CD8-positive, alpha-beta memory T cell (primary cell): ENCODE measurements around the gene HEXIM1. TPM values are rescaled to one million over a fixed set of nuclear protein-coding genes. Genes with fewer than 3 reads are reported as not detected.

Source experiments
- CTCF ChIA-PET: fragments of 350-600 bp; sonication (Branson Sonifier 250); formaldehyde crosslinking; loops from one replicate; lab custom pipeline; 2021; ENCODE audit warnings: antibody characterized with exemption; lab: Charles Lee
- POLR2A ChIA-PET: fragments of 350-600 bp; sonication (Branson Sonifier 250); formaldehyde crosslinking; loops from one replicate; lab custom pipeline; 2021; ENCODE audit warnings: antibody characterized with exemption; lab: Charles Lee
- DNase-seq, 5 donors: peaks; one replicate each; pipeline versions ENCODE4 v3.0.0 to v3.0.0-alpha.2; 2020 to 2022; ENCODE audit warnings: mixed read lengths in 1 of 5
- H3K27ac ChIP-seq: one replicate; pipeline ENCODE4 v1.7.0; 2013; ENCODE audit warnings: low read depth, mild to moderate bottlenecking, low read length, moderate library complexity
- H3K27me3 ChIP-seq: 2 replicates; pipeline ENCODE4 v1.7.0; 2013; ENCODE audit warnings: low read length, mild to moderate bottlenecking; ENCODE audit not compliant: insufficient read depth, poor library complexity, severe bottlenecking
- H3K36me3 ChIP-seq: 2 replicates; pipeline ENCODE4 v1.7.0; 2013; ENCODE audit warnings: mild to moderate bottlenecking, low read length, moderate library complexity; ENCODE audit not compliant: insufficient read depth
- H3K4me1 ChIP-seq: 2 replicates; pipeline ENCODE4 v1.7.0; 2013; ENCODE audit warnings: mild to moderate bottlenecking, low read length, moderate library complexity; ENCODE audit not compliant: insufficient read depth
- H3K4me3 ChIP-seq: 2 replicates; pipeline ENCODE4 v1.7.0; 2013; ENCODE audit warnings: mild to moderate bottlenecking, low read length
- H3K9me3 ChIP-seq: 2 replicates; pipeline ENCODE4 v1.7.0; 2013; ENCODE audit warnings: mild to moderate bottlenecking, low read length
- H3K27ac Mint-ChIP-seq, 8 donors: one replicate each; pipeline ENCODE4 v1.8.0; 2020 to 2021; ENCODE audit warnings: mixed read lengths in 8 of 8, mild to moderate bottlenecking in 6 of 8, inconsistent platforms in 3 of 8, moderate library complexity in 3 of 8
- H3K27me3 Mint-ChIP-seq, 2 donors: one replicate each; pipeline ENCODE4 v1.8.0; 2020 to 2021; ENCODE audit warnings: mixed read lengths in 2 of 2, mild to moderate bottlenecking in 1 of 2, moderate library complexity in 1 of 2
- H3K36me3 Mint-ChIP-seq, 3 donors: one replicate each; pipeline ENCODE4 v1.8.0; 2020 to 2021; ENCODE audit warnings: mixed read lengths in 3 of 3, inconsistent platforms in 1 of 3, mild to moderate bottlenecking in 1 of 3
- H3K4me1 Mint-ChIP-seq, 3 donors: one replicate each; pipeline ENCODE4 v1.8.0; 2020 to 2021; ENCODE audit warnings: mixed read lengths in 3 of 3, inconsistent platforms in 1 of 3, mild to moderate bottlenecking in 1 of 3
- H3K4me3 Mint-ChIP-seq, 7 donors: one replicate each; pipeline ENCODE4 v1.8.0; 2020 to 2021; ENCODE audit warnings: mixed read lengths in 7 of 7, mild to moderate bottlenecking in 6 of 7, moderate library complexity in 4 of 7, inconsistent platforms in 2 of 7
- H3K9me3 Mint-ChIP-seq, 5 donors: one replicate each; pipeline ENCODE4 v1.8.0; 2020 to 2022; ENCODE audit warnings: mixed read lengths in 5 of 5, mild to moderate bottlenecking in 3 of 5, moderate library complexity in 2 of 5, inconsistent platforms in 1 of 5
- polyA plus RNA-seq: library from polyadenylated mRNA; unstranded; fragments of 300-500 nt; fragmentation: Illumina TruSeq; gene quantifications from one replicate; pipeline ENCODE4 v1.2.3, GENCODE V29; 2021
- total RNA-seq, 2 experiments: library from RNA; stranded (reverse); gene quantifications; one replicate each; pipeline ENCODE4 v1.2.3, GENCODE V29; 2021

HEXIM1 gene
- total and polyA plus RNA-seq, 3 experiments from 2014 or later = 5.6 to 51.1 (median 48.3) TPM

DNA sequence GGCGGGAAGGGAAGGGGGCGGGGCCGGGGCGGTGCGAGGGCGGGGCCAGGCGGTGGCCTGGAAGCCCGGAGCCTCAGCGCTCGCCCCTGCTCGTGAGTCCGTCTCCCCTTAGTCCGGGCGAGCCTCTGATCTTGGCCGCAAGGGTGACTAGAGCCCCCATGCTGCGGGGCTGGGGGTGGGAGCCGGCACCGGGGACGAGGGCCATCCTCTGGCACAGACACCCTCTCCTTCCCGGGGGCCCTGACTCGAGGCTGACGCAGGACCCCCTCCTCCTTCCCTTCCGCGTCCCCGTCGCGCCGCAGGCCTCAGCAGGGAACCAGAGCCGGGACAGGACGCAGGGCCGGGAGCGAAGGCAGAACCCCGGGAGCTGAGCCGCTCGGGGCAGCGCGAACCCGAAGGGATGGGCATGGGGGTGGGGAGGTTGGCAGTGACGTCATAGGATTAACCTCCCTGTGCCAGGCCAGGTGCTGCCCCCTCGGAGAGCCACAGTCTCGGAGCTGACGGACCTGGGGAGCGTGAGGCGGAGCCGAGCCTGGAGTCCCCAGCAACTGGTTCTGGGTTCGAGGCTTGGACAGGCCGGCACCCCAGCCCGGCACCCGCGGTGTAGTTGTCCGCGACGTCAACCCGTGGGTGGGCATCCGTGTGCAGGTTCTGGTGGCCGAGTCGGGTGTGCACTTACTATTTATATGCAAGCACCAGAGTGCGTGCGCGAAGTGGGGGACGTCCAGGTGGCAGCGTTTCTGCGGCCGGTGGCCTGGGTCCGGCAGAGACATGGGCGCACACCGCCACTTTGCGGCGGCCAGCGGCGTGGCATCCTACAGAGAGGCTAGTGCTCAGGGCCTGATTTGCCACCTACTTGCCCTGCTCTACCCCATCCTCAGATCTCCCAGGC is 15.5 kb upstream of the HEXIM1 start:
- peak; percentile 53 to 80 (median 70) for DNase-seq
- CTCF ChIA-PET = interaction anchor here (0.6 to 9.7 kb wide), 12 partner anchors 17 to 213 kb away, joined by 3 to 315 read pairs (median 4); partner anchors contain the start of genes HEXIM1 and HEXIM2
- Mint-ChIP-seq H3K27ac (peak overlapping the region; percentile 81 to 94 (median 90)), H3K4me1 (peaks cover 15 to 35% (median 20%) of the 10 kb centered on the region in 3 donors), H3K4me3 (peak overlapping the region; percentile 90 to 96 (median 92)), H3K36me3 (peaks cover 0 to 2% (median 0%) of the 10 kb centered on the region in 3 donors), H3K9me3 (no peaks in the 10 kb centered on the region), H3K27me3 (peaks cover 0 to 4% of the 10 kb centered on the region in 2 donors)
- no peaks in the 10 kb centered on the region for H3K36me3 ChIP-seq
- POLR2A ChIA-PET = interaction anchor here (0.7 to 1.4 kb wide), 3 partner anchors 12 to 83 kb away, joined by 3 to 5 read pairs (median 4); partner anchors contain the start of gene HEXIM2
- peaks cover 14% of the 10 kb centered on the region for H3K4me1 ChIP-seq
- H3K27ac ChIP-seq = peak overlapping the region; percentile 86
- H3K27me3 ChIP-seq = no peaks in the 10 kb centered on the region
- peak overlapping the region; percentile 93 for H3K4me3 ChIP-seq
- H3K9me3 ChIP-seq = no peaks in the 10 kb centered on the region

DNA sequence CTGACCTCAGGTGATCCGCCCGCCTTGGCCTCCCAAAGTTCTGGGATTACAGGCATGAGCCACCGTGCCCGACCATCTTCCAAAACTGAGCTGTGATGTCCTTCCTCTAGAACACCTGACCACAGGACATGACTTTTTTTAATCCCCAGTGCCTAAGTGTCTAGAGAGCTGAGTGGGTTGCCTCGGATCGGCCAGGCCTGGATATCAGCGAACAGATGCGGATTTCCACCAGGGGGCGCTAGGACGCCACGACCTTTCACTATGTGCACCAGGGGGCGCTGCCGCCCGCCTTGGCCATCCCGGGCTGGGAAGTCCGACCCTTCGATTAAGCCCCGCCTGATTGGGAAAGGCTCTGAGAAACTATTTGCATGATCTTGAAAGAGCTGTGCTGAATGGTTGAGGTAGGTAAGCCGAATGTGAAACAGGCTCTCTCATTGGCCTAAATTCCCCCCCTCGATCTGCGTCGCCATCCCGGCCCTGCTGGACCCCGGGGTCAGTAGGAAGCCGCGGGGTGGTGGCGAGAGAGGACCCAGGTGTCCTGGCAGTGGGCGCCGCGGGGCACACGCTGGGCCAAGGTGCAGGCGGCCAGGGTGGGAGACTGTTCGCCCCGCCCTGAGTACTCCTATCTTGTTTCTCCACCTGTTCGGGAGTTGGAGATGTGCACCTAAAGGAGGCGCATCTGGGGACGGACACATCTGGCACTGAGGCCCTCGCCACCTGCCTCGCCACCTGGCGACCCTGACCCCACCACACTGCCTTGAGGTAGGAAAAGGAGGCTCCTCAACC is 12.9 kb upstream of the HEXIM1 start, which contains the start of gene ACBD4:
ACBD4 (plus strand) TSS at position 496 of the 786 bp plus-strand sequence. CDS start 458 bp downstream, outside the sequence.
- H3K27me3 Mint-ChIP-seq = peaks cover 0 to 4% of the 10 kb centered on the region in 2 donors
- peaks cover 15 to 35% (median 20%) of the 10 kb centered on the region in 3 donors for H3K4me1 Mint-ChIP-seq
- Histone ChIP-seq H3K4me1 (peaks cover 14% of the 10 kb centered on the region), H3K27me3 (no peaks in the 10 kb centered on the region), H3K9me3 (no peaks in the 10 kb centered on the region), H3K36me3 (no peaks in the 10 kb centered on the region), H3K4me3 (peak within 1 kb of the TSS; percentile 78), H3K27ac (peak within 1 kb of the TSS; percentile 43)
- peaks cover 0 to 8% (median 0%) of the 10 kb centered on the region in 3 donors for H3K36me3 Mint-ChIP-seq
- DNase-seq = peak; percentile 95 to 98 (median 96)
- POLR2A ChIA-PET = interaction anchor here (0.7 to 4.0 kb wide), 6 partner anchors 14 to 93 kb away, joined by 3 to 73 read pairs (median 8); partner anchors contain the start of genes HEXIM1 and HEXIM2
- peak within 1 kb of the TSS; percentile 66 to 86 (median 83) for H3K27ac Mint-ChIP-seq
- CTCF ChIA-PET = interaction anchor here (0.6 to 9.7 kb wide), 58 partner anchors 8 to 766 kb away, joined by 3 to 315 read pairs (median 5); partner anchors contain the start of genes DCAKD, FMNL1, HEXIM1 and HEXIM2
- peak within 1 kb of the TSS; percentile 87 to 95 (median 89) for H3K4me3 Mint-ChIP-seq
- H3K9me3 Mint-ChIP-seq = no peaks in the 10 kb centered on the region

DNA sequence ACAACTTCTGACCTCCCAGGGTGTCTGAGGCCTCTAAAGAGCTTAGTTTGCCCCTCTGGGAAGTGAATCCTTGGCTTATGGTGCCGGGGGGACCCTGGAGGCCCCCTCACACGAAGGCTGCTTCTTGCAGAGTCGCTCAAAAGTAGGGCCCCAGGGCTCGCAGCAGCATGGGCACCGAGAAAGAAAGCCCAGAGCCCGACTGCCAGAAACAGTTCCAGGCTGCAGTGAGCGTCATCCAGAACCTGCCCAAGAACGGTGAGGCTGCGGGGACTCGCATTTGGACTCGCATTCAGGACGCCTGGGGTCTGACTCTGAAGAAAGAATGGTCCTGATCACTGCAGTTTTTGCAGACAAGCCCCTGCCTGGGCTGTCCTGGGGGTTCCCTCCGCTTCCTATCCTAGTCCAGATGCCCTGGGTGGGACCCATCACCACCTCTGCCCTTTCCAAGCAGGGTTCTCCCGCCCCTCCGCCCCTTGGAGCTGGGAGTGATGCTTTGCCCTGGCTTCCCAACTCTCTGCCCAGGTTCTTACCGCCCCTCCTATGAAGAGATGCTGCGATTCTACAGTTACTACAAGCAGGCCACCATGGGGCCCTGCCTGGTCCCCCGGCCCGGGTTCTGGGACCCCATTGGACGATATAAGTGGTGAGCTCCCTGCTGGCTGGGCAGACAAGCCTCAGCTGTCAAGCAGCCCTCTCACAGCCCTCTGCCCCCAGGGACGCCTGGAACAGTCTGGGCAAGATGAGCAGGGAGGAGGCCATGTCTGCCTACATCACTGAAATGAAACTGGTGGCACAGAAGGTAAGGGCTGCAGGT is 12.1 kb upstream of the HEXIM1 start:
- Mint-ChIP-seq H3K36me3 (peaks cover 0 to 8% (median 0%) of the 10 kb centered on the region in 3 donors), H3K27ac (peak overlapping the region; percentile 6 to 86 (median 82)), H3K4me1 (peaks cover 19 to 41% (median 25%) of the 10 kb centered on the region in 3 donors), H3K9me3 (no peaks in the 10 kb centered on the region), H3K4me3 (peak overlapping the region; percentile 87 to 95 (median 89)), H3K27me3 (peaks cover 0 to 1% of the 10 kb centered on the region in 2 donors)
- Histone ChIP-seq H3K9me3 (no peaks in the 10 kb centered on the region), H3K27ac (peak overlapping the region; percentile 43), H3K27me3 (no peaks in the 10 kb centered on the region), H3K4me1 (peaks cover 16% of the 10 kb centered on the region), H3K36me3 (no peaks in the 10 kb centered on the region), H3K4me3 (peak overlapping the region; percentile 78)
- peak in 1 of 5 donors; percentile 48 for DNase-seq
- ChIA-PET CTCF (interaction anchor here (0.6 to 9.7 kb wide), 56 partner anchors 9 to 767 kb away, joined by 3 to 315 read pairs (median 6); partner anchors contain the start of genes DCAKD, FMNL1, HEXIM1 and HEXIM2), POLR2A (interaction anchor here (0.8 to 4.0 kb wide), 5 partner anchors 14 to 92 kb away, joined by 3 to 73 read pairs (median 9); partner anchors contain the start of genes HEXIM1 and HEXIM2)

DNA sequence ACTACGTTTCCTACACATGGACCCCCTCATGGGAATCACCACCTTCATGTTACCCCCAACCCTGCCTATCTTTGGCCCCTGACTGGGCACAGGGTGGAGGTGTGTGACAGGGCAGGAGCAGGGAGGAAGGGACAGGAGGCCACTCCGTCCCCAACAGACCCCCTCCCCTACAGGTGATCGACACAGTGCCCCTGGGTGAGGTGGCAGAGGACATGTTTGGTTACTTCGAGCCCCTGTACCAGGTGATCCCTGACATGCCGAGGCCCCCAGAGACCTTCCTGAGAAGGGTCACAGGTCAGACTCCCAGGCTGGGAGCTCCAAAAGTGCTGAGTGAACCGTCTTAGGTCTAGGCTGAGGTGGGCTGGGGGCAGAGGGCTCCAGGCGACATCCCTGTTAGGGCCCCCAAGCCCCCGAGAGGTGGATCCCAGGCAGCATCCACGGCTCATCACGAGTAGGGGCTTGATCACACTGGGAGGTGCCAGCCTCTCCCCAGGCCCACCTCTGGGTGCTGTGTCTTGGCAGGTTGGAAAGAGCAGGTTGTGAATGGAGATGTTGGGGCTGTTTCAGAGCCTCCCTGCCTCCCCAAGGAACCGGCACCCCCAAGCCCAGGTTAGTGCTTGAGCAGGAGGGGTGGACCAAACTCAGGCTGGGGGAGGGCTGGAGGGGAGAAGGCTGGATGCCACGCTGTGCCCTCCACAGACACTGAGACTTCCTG is 11.3 kb upstream of the HEXIM1 start:
- peaks cover 20% of the 10 kb centered on the region for H3K4me1 ChIP-seq

DNA sequence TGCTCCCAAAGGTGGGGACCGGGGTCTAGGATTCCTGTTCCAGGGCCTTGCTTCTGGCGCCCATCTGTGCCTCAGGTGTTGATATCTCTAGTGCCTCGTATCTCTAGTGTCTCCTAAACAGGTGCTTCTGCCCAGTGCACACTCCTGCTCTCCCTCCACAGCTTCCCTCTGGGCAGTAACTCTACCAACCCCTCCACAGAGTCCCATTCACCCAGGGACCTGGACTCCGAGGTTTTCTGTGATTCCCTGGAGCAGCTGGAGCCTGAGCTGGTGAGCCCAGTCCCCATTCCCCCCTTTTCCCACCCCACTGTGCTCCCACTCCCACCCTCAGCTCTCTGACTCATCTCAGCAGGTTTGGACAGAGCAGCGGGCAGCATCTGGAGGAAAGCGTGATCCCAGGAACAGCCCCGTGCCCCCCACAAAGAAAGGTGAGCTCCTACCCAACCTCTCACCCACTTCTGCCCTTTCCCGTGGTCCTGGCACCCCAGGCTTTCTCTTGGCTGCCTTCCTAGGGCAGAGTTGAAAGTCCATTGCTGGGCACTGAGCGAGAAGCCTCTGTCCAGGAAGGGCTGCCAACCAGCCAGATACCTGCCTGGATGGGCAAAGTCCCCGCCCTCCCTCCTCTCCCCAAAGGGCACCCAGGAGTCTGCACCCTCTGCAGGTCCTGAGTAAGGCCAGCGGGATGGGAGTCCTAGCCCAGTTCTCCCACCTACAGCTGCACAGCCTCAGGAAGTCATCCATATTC is 10.5 kb upstream of the HEXIM1 start:
- peaks cover 0 to 8% (median 0%) of the 10 kb centered on the region in 3 donors for H3K36me3 Mint-ChIP-seq
- peak overlapping the region in 1 of 8 donors; percentile 17 for H3K27ac Mint-ChIP-seq
- H3K27me3 Mint-ChIP-seq = no peaks in the 10 kb centered on the region
- peaks cover 26 to 46% (median 33%) of the 10 kb centered on the region in 3 donors for H3K4me1 Mint-ChIP-seq
- no peaks in the 10 kb centered on the region for H3K9me3 ChIP-seq
- no peak overlapping the region for H3K4me3 ChIP-seq
- ChIA-PET POLR2A (interaction anchor here (4.0 kb wide), 1 partner anchor 12 kb away, joined by 73 read pairs; the partner anchor contains the start of gene HEXIM1), CTCF (interaction anchor here (2.5 to 9.7 kb wide), 3 partner anchors 12 to 60 kb away, joined by 11 to 315 read pairs (median 199); partner anchors contain the start of gene HEXIM1)
- peaks cover 20% of the 10 kb centered on the region for H3K4me1 ChIP-seq
- no peaks in the 10 kb centered on the region for H3K36me3 ChIP-seq
- no peak overlapping the region for H3K27ac ChIP-seq
- no peaks in the 10 kb centered on the region for H3K27me3 ChIP-seq
- no peaks in the 10 kb centered on the region for H3K9me3 Mint-ChIP-seq
- DNase-seq = peak in 1 of 5 donors; percentile 25
- H3K4me3 Mint-ChIP-seq = no peak overlapping the region

More for the DNA sequence above, 11.3 kb upstream of the HEXIM1 start:
- peaks cover 0 to 8% (median 0%) of the 10 kb centered on the region in 3 donors for H3K36me3 Mint-ChIP-seq
- Histone ChIP-seq H3K27me3 (no peaks in the 10 kb centered on the region), H3K4me3 (no peak overlapping the region), H3K9me3 (no peaks in the 10 kb centered on the region), H3K27ac (no peak overlapping the region), H3K36me3 (no peaks in the 10 kb centered on the region)
- peak overlapping the region; percentile 81 to 95 (median 89) for H3K4me3 Mint-ChIP-seq
- peaks cover 26 to 44% (median 32%) of the 10 kb centered on the region in 3 donors for H3K4me1 Mint-ChIP-seq
- ChIA-PET CTCF (interaction anchor here (2.4 to 9.7 kb wide), 4 partner anchors 13 to 61 kb away, joined by 41 to 315 read pairs (median 148); partner anchors contain the start of genes HEXIM1 and HEXIM2), POLR2A (interaction anchor here (4.0 kb wide), 1 partner anchor 13 kb away, joined by 73 read pairs; the partner anchor contains the start of gene HEXIM1)
- no peaks in the 10 kb centered on the region for H3K9me3 Mint-ChIP-seq
- DNase-seq = peak in 1 of 5 donors; percentile 36
- H3K27ac Mint-ChIP-seq = no peak overlapping the region
- no peaks in the 10 kb centered on the region for H3K27me3 Mint-ChIP-seq
